SK-N-SH (cell line): ENCODE results near the gene WBP2NL. TPM values are rescaled to one million over a fixed set of nuclear protein-coding genes. Genes with fewer than 3 reads are reported as not detected.

ENCODE experiments used
- CTCF ChIA-PET: fragments of 300-600, 350-600 bp; formaldehyde crosslinking; extraction: SDS; loops from one replicate; lab custom pipeline; 2021; lab: Yijun Ruan, JAX
- POLR2A ChIA-PET: fragments of 350-600 bp; sonication (Branson Sonifier 250); formaldehyde crosslinking; extraction: SDS; loops from one replicate; lab custom pipeline; 2020; ENCODE audit warnings: antibody characterized with exemption, inconsistent platforms; lab: Yijun Ruan, JAX
- DNase-seq: peaks from one replicate; pipeline ENCODE4 v3.0.0; 2012
- H2AFZ ChIP-seq: fragments of 200-600 bp; sonication (generic); 2 replicates; pipeline ENCODE4 v1.8.1; 2016; ENCODE audit warnings: antibody characterized with exemption, mild to moderate bottlenecking, low read depth
- H3F3A ChIP-seq: fragments of 200-600 bp; sonication (generic); replicated peaks from 2 replicates; pipeline ENCODE3; 2016; ENCODE audit warnings: antibody characterized with exemption, mild to moderate bottlenecking; ENCODE audit not compliant: insufficient read depth
- H3K27ac ChIP-seq, 2 experiments: fragments of 200-500 bp in 1 of 2; fragments of 200-600 bp in 1 of 2; sonication (Bioruptor generic) in 1 of 2; sonication (generic), shearing (Covaris generic) in 1 of 2; 2 replicates each; pipeline versions ENCODE4 v1.5.1 to v1.6.1; 2014 to 2016; ENCODE audit warnings: low read depth in 2 of 2, inconsistent platforms in 1 of 2, low read length in 1 of 2, mild to moderate bottlenecking in 1 of 2, mixed read lengths in 1 of 2
- H3K27me3 ChIP-seq: fragments of 200-600 bp; sonication (generic), shearing (Covaris generic); 2 replicates; pipeline ENCODE4 v1.6.1; 2016; ENCODE audit warnings: mixed run types; ENCODE audit not compliant: insufficient read depth
- H3K36me3 ChIP-seq, 2 experiments: fragments of 200-500 bp in 1 of 2; fragments of 200-600 bp in 1 of 2; sonication (Bioruptor generic) in 1 of 2; sonication (generic) in 1 of 2; replicated peaks in 1 of 2; 2 replicates each; pipeline versions ENCODE3 to v1.5.1; 2014 to 2016; ENCODE audit warnings: low read length in 1 of 2, mild to moderate bottlenecking in 1 of 2; ENCODE audit not compliant: insufficient read depth in 2 of 2, control insufficient read depth in 1 of 2
- H3K4me1 ChIP-seq, 2 experiments: fragments of 200-500 bp in 1 of 2; fragments of 200-600 bp in 1 of 2; sonication (Bioruptor generic) in 1 of 2; sonication (generic), shearing (Covaris generic) in 1 of 2; 2 replicates each; pipeline versions ENCODE4 v1.5.1 to v1.6.1; 2014 to 2016; ENCODE audit warnings: low read depth in 1 of 2, low read length in 1 of 2, mixed run types in 1 of 2; ENCODE audit not compliant: insufficient read depth in 2 of 2, control insufficient read depth in 1 of 2
- H3K4me2 ChIP-seq: fragments of 200-600 bp; sonication (generic), shearing (Covaris generic); 2 replicates; pipeline ENCODE4 v1.6.1; 2017; ENCODE audit warnings: mixed run types
- H3K4me3 ChIP-seq, 2 experiments: fragments of 200-500 bp in 1 of 2; fragments of 200-600 bp in 1 of 2; sonication (Bioruptor generic) in 1 of 2; sonication (generic), shearing (Covaris generic) in 1 of 2; 2 replicates each; pipeline versions ENCODE4 v1.5.1 to v1.8.1; 2014 to 2016; ENCODE audit warnings: low read depth in 2 of 2, inconsistent platforms in 1 of 2, low read length in 1 of 2, mild to moderate bottlenecking in 1 of 2, mixed read lengths in 1 of 2, moderate library complexity in 1 of 2
- H3K79me2 ChIP-seq: fragments of 200-600 bp; sonication (generic); 2 replicates; pipeline ENCODE4 v1.8.1; 2017; ENCODE audit warnings: mild to moderate bottlenecking; ENCODE audit not compliant: insufficient read depth
- H3K9ac ChIP-seq: fragments of 200-600 bp; sonication (generic); 2 replicates; pipeline ENCODE4 v1.6.1; 2017; ENCODE audit warnings: mixed run types
- H3K9me2 ChIP-seq: fragments of 200-600 bp; sonication (generic); 2 replicates; pipeline ENCODE4 v1.6.1; 2017; ENCODE audit warnings: mixed run types
- H3K9me3 ChIP-seq: fragments of 200-600 bp; sonication (generic); 2 replicates; pipeline ENCODE4 v1.6.1; 2017; ENCODE audit warnings: mixed run types, mild to moderate bottlenecking, moderate library complexity
- H4K20me1 ChIP-seq: fragments of 200-600 bp; sonication (generic); 2 replicates; pipeline ENCODE4 v1.6.1; 2017; ENCODE audit warnings: mild to moderate bottlenecking, mixed run types; ENCODE audit not compliant: insufficient read depth
- CTCF ChIP-seq: fragments of 200-600 bp; sonication (generic); IDR thresholded peaks from 2 replicates; pipeline ENCODE4 v1.6.1; 2017; ENCODE audit warnings: antibody characterized with exemption, mild to moderate bottlenecking, moderate library complexity
- GATA2 ChIP-seq: sonication (generic); formaldehyde crosslinking; IDR thresholded peaks from 2 replicates; pipeline ENCODE4 v1.5.0; 2020; ENCODE audit warnings: mild to moderate bottlenecking, missing genetic modification reagents
- RAD21 ChIP-seq: IDR thresholded peaks from 2 replicates; pipeline ENCODE4 v1.6.1; 2012; ENCODE audit warnings: mild to moderate bottlenecking, low read length
- TAF1 ChIP-seq: IDR thresholded peaks from 2 replicates; pipeline ENCODE4 v1.6.1; 2012; ENCODE audit warnings: low read depth, mild to moderate bottlenecking, low read length, moderate library complexity, borderline replicate concordance
- WGBS: methylation state at CpG from one replicate; pipeline ENCODE4 v1.1.6; 2017; ENCODE audit warnings: low lambda C conversion rate; 5-methylcytosine and 5-hydroxymethylcytosine counted together
- polyA plus RNA-seq, 3 experiments: library from polyadenylated mRNA; depleted of rRNA; stranded (reverse); fragments of >200 nt; gene quantifications; 2 replicates each; pipeline ENCODE4 v1.2.3, GENCODE V29; 2012
- TF ChIP-seq, protein P1 (sequence below): IDR thresholded peaks from 2 replicates; pipeline ENCODE4 v1.4.0; 2012; ENCODE audit warnings: low read depth, borderline replicate concordance

WBP2NL gene
- polyA plus RNA-seq, 1 of the 3 experiments (the other 2 are of a cell fraction) = 0.07 TPM

DNA sequence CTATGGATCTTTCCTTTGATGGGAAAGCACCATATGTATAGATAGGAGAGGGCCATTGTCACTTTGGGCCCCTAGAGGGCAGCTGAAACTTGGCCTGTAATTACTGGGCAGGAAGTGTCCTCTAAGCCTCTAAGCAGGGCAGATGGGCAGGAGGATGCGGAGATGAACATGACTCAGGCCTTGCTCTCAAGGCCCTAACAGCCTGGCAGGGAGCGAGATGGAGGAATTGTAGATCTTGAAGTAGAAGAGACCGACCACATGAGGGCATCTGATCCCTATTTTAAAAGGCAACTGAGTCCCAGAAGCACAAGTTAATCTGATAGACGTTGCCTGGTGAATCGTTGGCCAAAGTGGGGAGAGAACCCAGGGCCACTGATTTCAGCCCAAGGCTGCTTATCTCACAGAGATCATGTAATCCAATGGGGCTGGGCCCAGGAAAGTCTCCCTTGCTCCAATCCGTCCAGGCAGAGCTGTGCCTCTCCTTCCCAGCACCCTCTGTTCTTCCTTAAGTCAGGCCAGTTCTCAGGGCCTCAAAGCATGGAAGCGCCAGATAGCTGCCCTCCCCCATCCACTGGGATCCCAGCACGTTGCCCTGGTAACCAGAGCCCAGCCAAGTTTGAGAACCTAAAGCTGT is 31.9 kb upstream of the WBP2NL start:
- Histone ChIP-seq H3K9ac (no peak overlapping the region), H2AFZ (no peak overlapping the region), H3K36me3 (no peaks in the 10 kb centered on the region), H3K4me1 (peaks cover 0 to 10% of the 10 kb centered on the region in 2 experiments; a peak in 1 of 4 replicates), H3K4me2 (no peak overlapping the region), H3K4me3 (no peak overlapping the region), H3K27ac (no peak overlapping the region; a peak in 1 of 4 replicates), H3K27me3 (no peaks in the 10 kb centered on the region), H4K20me1 (no peaks in the 10 kb centered on the region), H3K9me2 (no peaks in the 10 kb centered on the region), H3K79me2 (no peaks in the 10 kb centered on the region), H3K9me3 (no peaks in the 10 kb centered on the region), H3F3A (no peaks in the 10 kb centered on the region)
- peak; percentile 23 for DNase-seq
- TF ChIP-seq CTCF = peak; percentile 20; the same call in 1 of the 2 replicates
- peak; percentile 51 for TF ChIP-seq RAD21
- TF ChIP-seq, protein P1, sequence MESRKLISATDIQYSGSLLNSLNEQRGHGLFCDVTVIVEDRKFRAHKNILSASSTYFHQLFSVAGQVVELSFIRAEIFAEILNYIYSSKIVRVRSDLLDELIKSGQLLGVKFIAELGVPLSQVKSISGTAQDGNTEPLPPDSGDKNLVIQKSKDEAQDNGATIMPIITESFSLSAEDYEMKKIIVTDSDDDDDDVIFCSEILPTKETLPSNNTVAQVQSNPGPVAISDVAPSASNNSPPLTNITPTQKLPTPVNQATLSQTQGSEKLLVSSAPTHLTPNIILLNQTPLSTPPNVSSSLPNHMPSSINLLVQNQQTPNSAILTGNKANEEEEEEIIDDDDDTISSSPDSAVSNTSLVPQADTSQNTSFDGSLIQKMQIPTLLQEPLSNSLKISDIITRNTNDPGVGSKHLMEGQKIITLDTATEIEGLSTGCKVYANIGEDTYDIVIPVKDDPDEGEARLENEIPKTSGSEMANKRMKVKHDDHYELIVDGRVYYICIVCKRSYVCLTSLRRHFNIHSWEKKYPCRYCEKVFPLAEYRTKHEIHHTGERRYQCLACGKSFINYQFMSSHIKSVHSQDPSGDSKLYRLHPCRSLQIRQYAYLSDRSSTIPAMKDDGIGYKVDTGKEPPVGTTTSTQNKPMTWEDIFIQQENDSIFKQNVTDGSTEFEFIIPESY = no peak
- POLR2A ChIA-PET = no interaction called here
- 59% methylated on average over 8 of the region's 8 CpGs for WGBS
- CTCF ChIA-PET = interaction anchor here (1.2 to 1.8 kb wide), 2 partner anchors 14 to 15 kb away, joined by 4 to 6 read pairs; no protein-coding TSS in a partner anchor

DNA sequence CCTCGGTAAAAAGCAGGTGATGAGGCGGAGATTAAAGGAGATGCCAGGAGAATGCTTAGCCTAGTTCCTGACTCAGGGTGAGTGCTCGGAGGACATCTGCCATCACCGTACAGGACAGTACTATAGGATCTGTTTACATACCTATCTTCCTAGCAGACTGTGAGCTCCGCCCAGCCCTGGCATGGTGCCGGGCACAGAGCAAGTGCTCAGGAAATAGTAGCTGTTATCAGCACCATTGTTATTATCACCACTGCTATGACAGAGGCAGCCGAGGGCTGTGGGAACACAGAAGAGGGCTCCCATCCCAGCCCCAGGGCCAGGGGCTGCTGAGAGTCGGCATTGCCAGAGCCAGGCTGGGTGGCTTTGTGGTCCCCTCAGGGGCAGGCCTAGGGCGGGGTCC is 30.0 kb upstream of the WBP2NL start:
- Histone ChIP-seq H3K79me2 (no peaks in the 10 kb centered on the region), H4K20me1 (no peaks in the 10 kb centered on the region)
- TF ChIP-seq TAF1 (no peak), GATA2 (peak; percentile 35; the same call in 1 of the 2 replicates)
- TF ChIP-seq, all 33 proteins: peak for 1
- CTCF ChIA-PET = interaction anchor here (0.7 kb wide), 1 partner anchor 12 kb away, joined by 4 read pairs; no protein-coding TSS in a partner anchor
- Histone ChIP-seq H2AFZ (no peak overlapping the region), H3K36me3 (no peaks in the 10 kb centered on the region), H3K9me2 (no peaks in the 10 kb centered on the region), H3K4me3 (no peak overlapping the region), H3K4me2 (no peak overlapping the region), H3K27me3 (no peaks in the 10 kb centered on the region), H3K4me1 (peaks cover 0 to 10% of the 10 kb centered on the region in 2 experiments; a peak in 1 of 4 replicates), H3K9me3 (no peaks in the 10 kb centered on the region), H3K27ac (no peak overlapping the region), H3F3A (no peaks in the 10 kb centered on the region), H3K9ac (no peak overlapping the region)
- POLR2A ChIA-PET = no interaction called here
- DNase-seq = peak; percentile 57
- 20% methylated on average over 2 of the region's 9 CpGs for WGBS
